GM13976 (cell line): ENCODE measurements around the gene CERKL.
"Not testable (repeated sequence)": the region's sequence is repeated elsewhere in the genome, so short reads cannot be mapped to it uniquely, and the experiment has no call there.

Experiments
- DNase-seq: peaks from one replicate; pipeline ENCODE4 v3.0.0; 2012; ENCODE audit warnings: low spot score
- in situ Hi-C: fragments of 300-500 bp; cut with MboI; formaldehyde crosslinking; loops from one replicate; pipeline ENCODE4 v1.12.0; 2022; ENCODE audit warnings: low sequenced_read_pairs, mixed read lengths, inconsistent platforms; ENCODE audit not compliant: unreplicated experiment
- TF ChIP-seq, protein P1 (sequence below): IDR thresholded peaks from 2 replicates; pipeline ENCODE4 v1.5.1; 2012; ENCODE audit warnings: borderline replicate concordance, mild to moderate bottlenecking; ENCODE audit not compliant: insufficient read depth; ENCODE audit errors: extremely low read depth, missing control alignments, control extremely low read depth

Gene CERKL, protein sequence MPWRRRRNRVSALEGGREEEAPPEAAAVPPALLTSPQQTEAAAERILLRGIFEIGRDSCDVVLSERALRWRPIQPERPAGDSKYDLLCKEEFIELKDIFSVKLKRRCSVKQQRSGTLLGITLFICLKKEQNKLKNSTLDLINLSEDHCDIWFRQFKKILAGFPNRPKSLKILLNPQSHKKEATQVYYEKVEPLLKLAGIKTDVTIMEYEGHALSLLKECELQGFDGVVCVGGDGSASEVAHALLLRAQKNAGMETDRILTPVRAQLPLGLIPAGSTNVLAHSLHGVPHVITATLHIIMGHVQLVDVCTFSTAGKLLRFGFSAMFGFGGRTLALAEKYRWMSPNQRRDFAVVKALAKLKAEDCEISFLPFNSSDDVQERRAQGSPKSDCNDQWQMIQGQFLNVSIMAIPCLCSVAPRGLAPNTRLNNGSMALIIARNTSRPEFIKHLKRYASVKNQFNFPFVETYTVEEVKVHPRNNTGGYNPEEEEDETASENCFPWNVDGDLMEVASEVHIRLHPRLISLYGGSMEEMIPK

DNA sequence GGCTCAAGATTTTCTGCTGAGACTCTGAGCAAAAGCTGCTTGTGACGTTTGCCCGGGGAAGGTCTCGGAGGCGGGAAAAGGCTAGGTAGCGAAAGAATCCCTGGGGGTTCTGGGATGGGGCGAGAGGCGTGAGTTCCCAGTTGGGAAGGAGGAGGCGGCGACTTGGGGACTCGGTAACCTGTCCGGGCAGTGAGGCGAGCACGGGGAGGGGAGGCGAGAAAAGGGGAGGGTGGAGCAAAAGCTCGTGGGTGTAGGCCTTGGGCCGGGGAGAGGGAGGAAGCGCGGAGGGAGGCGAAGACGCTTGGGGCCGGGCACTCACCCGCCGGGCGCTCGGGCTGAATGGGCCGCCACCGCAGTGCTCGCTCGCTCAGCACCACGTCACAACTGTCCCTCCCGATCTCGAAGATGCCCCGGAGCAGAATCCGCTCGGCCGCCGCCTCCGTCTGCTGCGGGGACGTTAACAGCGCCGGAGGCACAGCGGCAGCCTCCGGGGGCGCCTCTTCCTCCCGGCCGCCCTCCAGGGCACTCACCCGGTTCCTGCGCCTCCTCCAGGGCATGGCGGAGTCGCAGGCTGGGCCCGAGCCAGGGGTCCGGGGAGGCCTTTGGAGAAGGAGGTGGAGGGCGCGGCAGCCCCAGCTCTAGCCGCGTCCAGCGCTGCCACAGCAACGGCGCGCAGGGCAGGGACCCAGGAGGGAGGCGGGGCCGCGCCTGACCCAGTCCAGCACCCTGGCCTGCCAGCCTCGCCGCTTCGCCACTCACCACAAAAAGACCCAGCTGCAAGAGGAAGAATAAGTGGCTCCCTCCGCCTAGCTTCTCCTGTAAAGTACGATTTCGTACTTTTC, at the start of gene CERKL:
CERKL (minus strand) TSS at position 656 of the 842 bp plus-strand sequence; CDS start at position 557, 99 bp downstream.
- in situ Hi-C loops, result no loop called here
- peak; percentile 77 for DNase-seq
- TF ChIP-seq, protein P1, sequence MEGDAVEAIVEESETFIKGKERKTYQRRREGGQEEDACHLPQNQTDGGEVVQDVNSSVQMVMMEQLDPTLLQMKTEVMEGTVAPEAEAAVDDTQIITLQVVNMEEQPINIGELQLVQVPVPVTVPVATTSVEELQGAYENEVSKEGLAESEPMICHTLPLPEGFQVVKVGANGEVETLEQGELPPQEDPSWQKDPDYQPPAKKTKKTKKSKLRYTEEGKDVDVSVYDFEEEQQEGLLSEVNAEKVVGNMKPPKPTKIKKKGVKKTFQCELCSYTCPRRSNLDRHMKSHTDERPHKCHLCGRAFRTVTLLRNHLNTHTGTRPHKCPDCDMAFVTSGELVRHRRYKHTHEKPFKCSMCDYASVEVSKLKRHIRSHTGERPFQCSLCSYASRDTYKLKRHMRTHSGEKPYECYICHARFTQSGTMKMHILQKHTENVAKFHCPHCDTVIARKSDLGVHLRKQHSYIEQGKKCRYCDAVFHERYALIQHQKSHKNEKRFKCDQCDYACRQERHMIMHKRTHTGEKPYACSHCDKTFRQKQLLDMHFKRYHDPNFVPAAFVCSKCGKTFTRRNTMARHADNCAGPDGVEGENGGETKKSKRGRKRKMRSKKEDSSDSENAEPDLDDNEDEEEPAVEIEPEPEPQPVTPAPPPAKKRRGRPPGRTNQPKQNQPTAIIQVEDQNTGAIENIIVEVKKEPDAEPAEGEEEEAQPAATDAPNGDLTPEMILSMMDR, result no peak

DNA sequence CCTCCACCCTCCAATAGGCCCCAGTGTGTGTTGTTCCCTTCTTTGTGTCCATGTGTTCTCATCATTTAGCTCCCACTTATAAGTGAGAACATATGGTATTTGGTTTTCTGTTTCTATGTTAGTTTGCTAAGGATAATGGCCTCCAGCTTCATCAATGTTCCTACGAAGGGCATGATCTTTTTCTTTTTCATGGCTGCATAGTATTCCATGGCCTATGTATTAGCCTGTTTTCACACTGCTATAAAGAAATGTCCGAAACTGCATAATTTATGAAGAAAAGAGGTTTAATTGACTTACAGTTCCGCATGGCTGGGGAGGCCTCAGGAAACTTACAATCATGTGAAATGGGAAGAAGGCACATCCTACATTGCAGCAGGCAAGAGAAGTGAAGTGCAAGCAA, 45.6 kb upstream of the CERKL start:
- DNase-seq, in situ Hi-C loops: not testable (repeated sequence)

DNA sequence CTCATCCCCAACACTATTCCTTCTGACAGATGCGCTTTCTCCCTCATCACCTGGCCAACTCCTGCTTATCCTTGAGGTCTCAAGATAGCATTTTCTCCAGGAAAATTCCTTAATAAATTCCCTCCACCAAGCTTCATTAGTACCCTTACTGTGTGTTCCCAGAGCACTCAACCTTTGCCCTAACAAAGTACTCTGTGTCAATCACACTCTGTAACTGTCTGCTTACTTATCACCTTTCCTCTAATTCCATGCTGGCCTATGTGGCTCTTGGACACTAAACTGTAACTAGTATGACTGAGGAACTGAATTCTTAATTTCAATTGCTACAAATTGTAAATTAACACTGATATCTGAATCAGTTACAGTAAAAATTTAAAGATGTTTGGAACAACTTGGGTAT, 41.3 kb upstream of the CERKL start:
- no peak for DNase-seq
- TF ChIP-seq, protein P1, result no peak
- in situ Hi-C loops, result no loop called here

DNA sequence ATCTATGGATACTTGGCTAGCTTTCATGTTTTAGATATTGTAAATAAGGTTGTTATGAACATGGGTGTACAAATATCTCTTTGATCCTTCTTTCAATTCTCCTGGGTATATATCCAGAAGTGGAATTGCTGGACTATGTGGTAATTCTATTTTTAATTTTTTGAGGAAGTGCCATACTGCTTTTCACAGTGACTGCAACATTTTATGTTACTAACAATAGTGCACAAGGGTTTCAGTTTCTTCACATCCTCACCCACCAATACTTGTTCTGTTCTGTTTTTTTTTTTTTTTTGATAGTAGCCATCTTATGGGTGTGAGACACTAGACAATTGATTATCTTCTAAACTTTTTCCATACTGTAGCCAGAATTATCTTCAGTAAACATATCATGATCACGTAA, 40.7 kb upstream of the CERKL start:
- no peak for DNase-seq
- in situ Hi-C loops, result no loop called here
- TF ChIP-seq, protein P1, result no peak

DNA sequence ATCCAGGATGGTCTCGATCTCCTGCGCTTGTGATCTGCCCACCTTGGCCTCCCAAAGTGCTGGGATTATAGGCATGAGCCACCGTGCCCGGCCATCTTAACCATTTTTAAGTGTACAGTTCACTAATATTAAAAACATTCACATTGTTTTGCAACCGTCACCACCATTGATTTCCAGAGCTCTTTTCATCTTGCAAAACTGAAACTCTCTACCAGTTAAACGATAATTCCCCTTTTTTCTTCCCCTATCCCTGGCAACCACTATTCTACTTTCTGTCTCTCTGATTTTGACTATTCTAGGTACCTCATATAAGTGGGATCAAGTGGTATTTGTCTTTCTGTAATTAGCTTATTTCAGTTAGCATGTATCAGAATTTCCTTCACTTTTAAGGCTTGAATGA, 40.2 kb upstream of the CERKL start:
- no peak for DNase-seq
- in situ Hi-C loops, result no loop called here
- TF ChIP-seq, protein P1, result no peak

DNA sequence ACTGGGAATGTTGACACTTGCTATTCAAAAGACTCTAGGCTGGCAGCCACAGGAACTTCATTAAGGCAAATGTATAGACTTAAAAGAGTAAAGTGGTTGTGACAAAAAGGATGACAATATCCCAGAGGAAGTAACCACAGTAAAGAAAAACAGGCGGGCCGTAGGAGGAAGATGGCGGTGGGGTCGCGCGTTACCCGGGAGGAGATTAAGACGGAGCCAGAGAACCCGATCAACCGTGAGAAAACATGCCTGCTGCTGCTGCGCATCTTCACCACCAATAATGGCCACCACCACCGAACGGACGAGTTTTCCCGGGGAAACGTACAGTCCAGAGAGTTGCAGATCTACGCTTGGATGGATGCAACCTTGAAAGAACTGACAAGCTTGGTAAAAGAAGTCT, 37.4 kb upstream of the CERKL start:
- in situ Hi-C loops, result no loop called here
- no peak for DNase-seq
- TF ChIP-seq, protein P1, result no peak
